Cardiac muscle cell (in vitro differentiated cells and primary cell): ENCODE measurements around the gene COG4. TPM values are rescaled to one million over a fixed set of nuclear protein-coding genes. Genes with fewer than 3 reads are reported as not detected.

Experiments used
- DNase-seq, 2 donors: peaks; one replicate each; pipeline versions ENCODE4 v3.0.0 to v3.0.0-alpha.2; 2010 to 2017; ENCODE audit warnings: low read depth in 1 of 2, low spot score in 1 of 2
- H3K27ac ChIP-seq: fragments of 200-600 bp; sonication (generic); 2 replicates; pipeline ENCODE4 v1.5.1; 2016
- H3K27me3 ChIP-seq: fragments of 200-600 bp; sonication (generic); 2 replicates; pipeline ENCODE4 v1.6.0; 2016; ENCODE audit warnings: control low read depth
- H3K36me3 ChIP-seq: fragments of 200-600 bp; sonication (generic); 2 replicates; pipeline ENCODE4 v1.5.1; 2016; ENCODE audit warnings: control low read depth
- H3K4me1 ChIP-seq: fragments of 200-600 bp; sonication (generic); 2 replicates; pipeline ENCODE4 v1.8.1; 2017; ENCODE audit warnings: low read depth, mild to moderate bottlenecking, mixed run types
- H3K4me3 ChIP-seq: fragments of 200-600 bp; sonication (generic); 2 replicates; pipeline ENCODE4 v1.5.1; 2016; ENCODE audit warnings: mild to moderate bottlenecking
- H3K9me3 ChIP-seq: fragments of 200-600 bp; sonication (generic); 2 replicates; pipeline ENCODE4 v1.5.1; 2017; ENCODE audit warnings: low read depth, mild to moderate bottlenecking, control low read depth
- CTCF ChIP-seq: IDR thresholded peaks from 2 replicates; pipeline ENCODE4 v1.5.1; 2012; ENCODE audit warnings: low read depth, mild to moderate bottlenecking, low read length
- polyA plus RNA-seq: library from polyadenylated mRNA; unstranded; fragments of >200 nt; fragmentation: Nextera tagmentation; extraction: Ambion mirVana; gene quantifications from 2 replicates; pipeline ENCODE4 v1.2.1, GENCODE V29; 2016
- total RNA-seq: library from RNA; depleted of rRNA; stranded (reverse); fragments of >200 nt; gene quantifications from 2 replicates; pipeline ENCODE4 v1.2.3, GENCODE V29; 2016

COG4 gene
- total and polyA plus RNA-seq, 2 experiments from 2014 or later = 67.6 to 77.3 TPM

- Histone ChIP-seq H3K4me3 (no peak overlapping the region), H3K27me3 (no peaks in the 10 kb centered on the region), H3K27ac (no peak overlapping the region), H3K4me1 (peaks cover 26% of the 10 kb centered on the region), H3K9me3 (no peaks in the 10 kb centered on the region), H3K36me3 (no peaks in the 10 kb centered on the region)
- no peak for TF ChIP-seq CTCF
- no peak for DNase-seq
Measured at GRCh38 chr16:70442344-70442743, 81.0 kb downstream of the COG4 start.

- Histone ChIP-seq H3K27me3 (no peaks in the 10 kb centered on the region), H3K9me3 (no peaks in the 10 kb centered on the region), H3K4me1 (peaks cover 26% of the 10 kb centered on the region), H3K36me3 (no peaks in the 10 kb centered on the region), H3K27ac (peak overlapping the region; percentile 3), H3K4me3 (no peak overlapping the region)
- TF ChIP-seq CTCF = no peak
- DNase-seq = no peak
Measured at GRCh38 chr16:70441406-70441990, 81.9 kb downstream of the COG4 start.

- TF ChIP-seq CTCF = no peak
- H3K27me3 ChIP-seq = no peaks in the 10 kb centered on the region
- H3K4me3 ChIP-seq = no peak overlapping the region
- no peaks in the 10 kb centered on the region for H3K36me3 ChIP-seq
- DNase-seq = no peak
- H3K27ac ChIP-seq = peak overlapping the region; percentile 86
- H3K9me3 ChIP-seq = no peaks in the 10 kb centered on the region
- H3K4me1 ChIP-seq = peaks cover 33% of the 10 kb centered on the region
Measured at GRCh38 chr16:70440009-70440692, 83.2 kb downstream of the COG4 start.

DNA sequence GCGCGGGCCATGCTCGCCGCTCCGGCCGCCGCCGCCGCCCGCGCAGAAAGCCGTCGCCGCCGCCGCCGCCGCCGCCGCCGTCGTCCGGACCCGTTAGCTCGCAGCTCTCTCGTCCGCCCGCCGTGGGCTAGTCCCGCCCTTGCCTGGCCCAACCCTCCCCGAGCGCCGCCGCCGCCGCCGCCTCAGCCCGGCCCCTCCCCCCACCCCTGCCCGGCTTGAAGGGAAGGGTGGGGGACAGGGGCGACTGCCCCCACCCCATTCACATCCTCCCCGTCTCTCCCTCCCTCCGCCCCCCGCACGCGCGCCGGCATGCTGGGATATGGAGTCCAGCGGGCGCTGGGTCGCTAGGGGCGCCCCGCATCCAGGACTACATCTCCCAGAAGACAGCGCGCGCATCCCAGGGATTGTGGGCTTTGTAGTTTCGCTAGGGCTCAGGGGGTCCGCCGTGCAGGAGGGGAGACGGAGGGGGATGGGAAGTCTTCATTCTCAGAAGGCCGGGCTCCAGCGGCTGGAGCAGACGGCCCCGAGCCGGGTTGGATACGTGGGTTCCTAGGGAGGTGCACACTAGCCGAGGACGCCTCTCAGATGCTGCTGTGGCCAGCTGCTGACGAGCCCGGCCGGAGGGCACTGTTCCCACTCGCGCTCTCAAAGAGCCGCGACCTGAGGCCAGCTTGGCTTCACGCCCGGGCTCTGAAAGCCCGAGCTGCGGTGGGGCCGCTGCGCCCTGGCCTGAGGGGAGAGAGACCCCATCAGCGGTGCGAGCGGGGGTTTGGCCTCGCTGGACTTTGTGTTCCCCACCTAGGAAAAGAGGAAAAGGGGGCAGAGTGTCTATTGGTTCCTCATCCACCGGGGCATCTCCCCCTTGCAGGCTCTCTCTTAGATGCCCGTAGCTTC lies 84.1 kb downstream of the COG4 start, which contains the start of gene ST3GAL2:
Gene ST3GAL2 (minus strand): TSS at position 132 of the 894 bp plus-strand sequence. CDS start 40,570 bp downstream, outside the sequence.
- H3K9me3 ChIP-seq = no peaks in the 10 kb centered on the region
- peak; percentile 97 to 98 for DNase-seq
- H3K27ac ChIP-seq = peak within 1 kb of the TSS; percentile 92
- TF ChIP-seq CTCF = no peak
- peaks cover 33% of the 10 kb centered on the region for H3K4me1 ChIP-seq
- H3K36me3 ChIP-seq = no peaks in the 10 kb centered on the region
- no peaks in the 10 kb centered on the region for H3K27me3 ChIP-seq
- peak within 1 kb of the TSS; percentile 83 for H3K4me3 ChIP-seq

DNA sequence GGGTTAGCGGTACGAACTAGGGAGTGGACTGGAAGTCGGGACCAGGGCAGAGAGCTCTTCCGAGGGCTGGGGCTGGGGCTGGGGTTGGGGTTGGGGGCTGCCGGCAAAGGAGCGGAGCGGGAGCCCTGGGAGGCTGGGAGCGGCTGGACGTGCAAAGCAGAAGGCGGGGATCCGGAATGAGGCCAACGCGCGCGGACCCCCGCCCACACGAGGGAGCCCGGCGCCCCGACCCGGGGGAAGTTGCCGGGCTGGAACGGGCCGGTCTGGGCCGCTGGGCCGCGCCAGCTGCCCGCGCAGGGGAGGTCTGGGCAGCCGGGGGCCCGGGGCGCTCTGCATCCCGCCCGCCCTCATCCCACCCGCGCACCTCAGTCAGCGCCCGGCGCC lies 84.8 kb downstream of the COG4 start:
- Histone ChIP-seq H3K27me3 (no peaks in the 10 kb centered on the region), H3K9me3 (no peaks in the 10 kb centered on the region), H3K4me3 (peak overlapping the region; percentile 83), H3K4me1 (peaks cover 37% of the 10 kb centered on the region), H3K27ac (peak overlapping the region; percentile 92), H3K36me3 (no peaks in the 10 kb centered on the region)
- DNase-seq = peak in 1 of 2 donors; percentile 37
- TF ChIP-seq CTCF = no peak
